K562 (cell line): ENCODE measurements around the gene GLDN. TPM values are rescaled to one million over a fixed set of nuclear protein-coding genes. Genes with fewer than 3 reads are reported as not detected.

Experiments
- ATAC-seq: fragments of 200-7000 bp; cut with Tn5 transposase; 3 replicates; pipeline ENCODE4 v1.9.1; 2020; ENCODE audit warnings: moderate library complexity
- BruUV-seq: library from RNA; stranded (reverse); fragments of 400-500 nt; replicated peaks from 2 replicates; lab custom pipeline; 2021; lab: Mats Ljungman, UMichigan
- CTCF ChIA-PET: fragments of 300-600 bp; formaldehyde crosslinking; extraction: SDS; loops from one replicate; lab custom pipeline; 2021; ENCODE audit warnings: low intra/inter-chr PET ratio; lab: Yijun Ruan, JAX
- POLR2A ChIA-PET: fragments of 300-600, 350-650 bp; sonication (Branson Sonifier 250); formaldehyde crosslinking; extraction: SDS; loops from one replicate; lab custom pipeline; 2021; ENCODE audit warnings: antibody characterized with exemption, inconsistent platforms; lab: Yijun Ruan, JAX
- DNase-seq, 4 experiments: peaks; one replicate each; pipeline versions ENCODE4 v3.0.0 to v3.0.0-alpha.2; 2011 to 2018; ENCODE audit warnings: low spot score in 3 of 4, mixed read lengths in 3 of 4; ENCODE audit errors: extremely low read depth in 1 of 4
- FAIRE-seq: peaks from 2 replicates; lab custom pipeline; 2011; peaks lifted over from hg19 to GRCh38; lab: Jason Lieb, UNC
- H2AFZ ChIP-seq: 2 replicates; pipeline ENCODE4 v1.6.0; 2011; ENCODE audit warnings: low read depth, low read length, control low read depth, inconsistent platforms
- H3K27ac ChIP-seq: fragments of 200-600 bp; 3 replicates; pipeline ENCODE4 v1.8.0; 2011; ENCODE audit warnings: low read depth, mild to moderate bottlenecking, control low read depth, inconsistent platforms, low read length, moderate library complexity, mixed read lengths; ENCODE audit errors: extremely low read depth
- H3K27me3 ChIP-seq, 2 experiments: fragments of 300-600 bp in 1 of 2; 2 replicates in 1 of 2; 3 replicates in 1 of 2; pipeline versions ENCODE4 v1.6.0 to v1.8.0; 2011; ENCODE audit warnings: inconsistent platforms in 2 of 2, low read length in 2 of 2, mild to moderate bottlenecking in 1 of 2, mixed read lengths in 1 of 2, moderate library complexity in 1 of 2; ENCODE audit not compliant: control insufficient read depth in 2 of 2, insufficient read depth in 2 of 2
- H3K36me3 ChIP-seq: fragments of 300-600 bp; 3 replicates; pipeline ENCODE4 v1.8.0; 2011; ENCODE audit warnings: mild to moderate bottlenecking, low read length, inconsistent platforms; ENCODE audit not compliant: control insufficient read depth, insufficient read depth
- H3K4me1 ChIP-seq, 2 experiments: fragments of 200-600 bp in 1 of 2; replicated peaks in 1 of 2; 2 replicates in 1 of 2; 3 replicates in 1 of 2; pipeline versions ENCODE4 v1.5.1 to v1.8.0; 2011; ENCODE audit warnings: inconsistent platforms in 2 of 2, low read length in 2 of 2, mild to moderate bottlenecking in 1 of 2, mixed read lengths in 1 of 2, moderate library complexity in 1 of 2; ENCODE audit not compliant: control insufficient read depth in 2 of 2, insufficient read depth in 2 of 2
- H3K4me2 ChIP-seq: 2 replicates; pipeline ENCODE4 v1.6.1; 2011; ENCODE audit warnings: low read length, control low read depth, inconsistent platforms, mixed read lengths; ENCODE audit not compliant: insufficient read depth
- H3K4me3 ChIP-seq: fragments of 200-600 bp; sonication (generic), shearing (Covaris generic); 2 replicates; pipeline ENCODE4 v1.5.1; 2016; ENCODE audit warnings: control low read depth, inconsistent platforms
- H3K79me2 ChIP-seq: fragments of 200-600 bp; 3 replicates; pipeline ENCODE4 v1.8.0; 2011; ENCODE audit warnings: low read length, inconsistent platforms; ENCODE audit not compliant: control insufficient read depth, insufficient read depth
- H3K9ac ChIP-seq, 2 experiments: 2 replicates each; pipeline versions ENCODE4 v1.6.0 to v1.6.1; 2011; ENCODE audit warnings: low read depth in 2 of 2, low read length in 2 of 2, control low read depth in 1 of 2, inconsistent platforms in 1 of 2, mild to moderate bottlenecking in 1 of 2, mixed read lengths in 1 of 2; ENCODE audit not compliant: insufficient read depth in 1 of 2
- H3K9me1 ChIP-seq: one replicate; pipeline ENCODE4 v1.6.0; 2011; ENCODE audit warnings: inconsistent platforms, mild to moderate bottlenecking, low read length, moderate library complexity; ENCODE audit not compliant: control insufficient read depth, insufficient read depth
- H3K9me3 ChIP-seq: replicated peaks from 2 replicates; pipeline ENCODE4 v1.5.1; 2011; ENCODE audit warnings: low read depth, low read length, inconsistent platforms; ENCODE audit not compliant: control insufficient read depth, insufficient read depth
- H4K20me1 ChIP-seq: replicated peaks from 2 replicates; pipeline ENCODE4 v1.6.1; 2011; ENCODE audit warnings: low read length, inconsistent platforms, mixed read lengths; ENCODE audit not compliant: control insufficient read depth, insufficient read depth
- PREB ChIP-seq: sonication (generic); formaldehyde crosslinking; IDR thresholded peaks from 2 replicates; pipeline ENCODE4 v1.8.1; 2023; ENCODE audit warnings: mild to moderate bottlenecking, missing genetic modification reagents
- RAD21 ChIP-seq, 2 experiments: fragments of 250-450 bp in 1 of 2; fragments of 450-650 bp in 1 of 2; sonication (Bioruptor Pico) in 1 of 2; formaldehyde crosslinking in 1 of 2; IDR thresholded peaks in 1 of 2; conservative IDR thresholded peaks in 1 of 2; 2 replicates each; pipeline versions ENCODE4 v1.4.0 to v1.8.0; 2020 to 2022; ENCODE audit warnings: mild to moderate bottlenecking in 2 of 2, moderate library complexity in 1 of 2
- RNF2 ChIP-seq: sonication (generic); IDR thresholded peaks from 2 replicates; pipeline ENCODE4 v1.6.1; 2016
- WGBS: fragments of 100-300 bp; shearing (Covaris generic); methylation state at CpG from one replicate; pipeline ENCODE4 v1.1.6; 2016; ENCODE audit warnings: low coverage, mixed read lengths; ENCODE audit not compliant: insufficient coverage; ENCODE audit errors: missing lambda C conversion rate; 5-methylcytosine and 5-hydroxymethylcytosine counted together
- in situ Hi-C: fragments of 300-500 bp; cut with MboI; formaldehyde crosslinking; loops from 4 replicates; pipeline ENCODE4 v1.15.0; 2018; ENCODE audit warnings: inconsistent platforms, mixed read lengths
- intact Hi-C: fragments of 100-400 bp; cut with micrococcal nuclease; formaldehyde crosslinking; loops from 2 replicates; pipeline ENCODE4 v1.14.2; 2022
- polyA plus RNA-seq, 8 experiments: library from polyadenylated mRNA; depleted of rRNA in 4 of 8; stranded (reverse) in 5 of 8; unstranded in 3 of 8; fragments of >200 nt; fragmentation: Nextera tagmentation in 2 of 8; fragmentation: Illumina TruSeq in 1 of 8; extraction: Ambion mirVana in 2 of 8; extraction: Trizol in 1 of 8; gene quantifications; 2 replicates each; pipeline versions ENCODE4 v1.2.1 to v1.2.3, GENCODE V29; 2011 to 2014; ENCODE audit warnings: inconsistent platforms in 1 of 8, missing spikeins in 1 of 8
- total RNA-seq, 7 experiments: library from RNA; depleted of rRNA in 6 of 7; stranded (reverse); fragments of >200 nt in 6 of 7; fragmentation: Illumina TruSeq in 2 of 7; extraction: Trizol in 2 of 7; gene quantifications; 2 replicates each; pipeline versions ENCODE4 v1.2.1 to v1.2.3, GENCODE V29; 2011 to 2021; ENCODE audit warnings: low replicate concordance in 1 of 7

GLDN gene
- total and polyA plus RNA-seq, 9 of the 15 experiments (the other 6 are each of a cell fraction or from before 2014, with no cell fraction given) = 0.05 to 0.33 (median 0.18) TPM

DNA sequence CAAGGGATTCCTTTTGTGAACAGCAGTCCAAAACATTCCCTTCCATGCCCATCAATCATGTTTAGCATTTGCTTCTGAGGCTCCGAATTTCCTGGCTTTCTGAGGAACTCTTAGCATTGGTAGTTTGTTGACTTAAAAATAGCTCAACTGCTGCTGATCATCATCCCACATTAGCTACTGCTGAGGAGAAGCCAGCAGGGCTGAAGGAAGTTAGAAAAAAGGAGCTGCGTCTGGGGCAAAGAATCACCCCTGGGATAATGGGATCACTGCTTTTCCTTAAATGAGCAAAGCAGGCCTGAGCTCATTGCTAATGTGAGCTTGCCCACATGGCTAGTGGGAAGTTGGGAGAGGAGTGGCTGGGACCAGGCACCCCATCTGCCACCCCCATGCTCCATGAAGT, 42.8 kb upstream of the GLDN start:
- H4K20me1 ChIP-seq = no peaks in the 10 kb centered on the region; the same call in 1 of the 2 replicates
- H3K4me3 ChIP-seq = no peak overlapping the region
- DNase-seq (no peak), ATAC-seq (no peak), FAIRE-seq (no peak)
- H3K9me3 ChIP-seq = no peaks in the 10 kb centered on the region
- no peaks in the 10 kb centered on the region for H3K9me1 ChIP-seq
- CTCF ChIA-PET = no interaction called here
- no peak overlapping the region for H3K4me2 ChIP-seq
- 0% methylated on average over 2 of the region's 2 CpGs for WGBS
- H3K4me1 ChIP-seq = no peaks in the 10 kb centered on the region
- in situ Hi-C loops (no loop called here), intact Hi-C loops (loop anchor here (5.0 kb wide), 1 partner anchor 84 kb away; no protein-coding TSS in a partner anchor)
- TF ChIP-seq PREB (CRISPR knock-in tag) = no peak
- BruUV-seq = no TSS peak
- POLR2A ChIA-PET = interaction anchor here (1.4 to 2.3 kb wide), 2 partner anchors 12 to 15 kb away, joined by 4 to 7 read pairs; no protein-coding TSS in a partner anchor
- no peak overlapping the region for H3K9ac ChIP-seq
- no peak overlapping the region for H2AFZ ChIP-seq
- H3K27ac ChIP-seq = no peak overlapping the region
- H3K79me2 ChIP-seq = no peaks in the 10 kb centered on the region
- H3K27me3 ChIP-seq = peaks cover 18 to 47% of the 10 kb centered on the region in 2 experiments; a peak in 4 of 5 replicates
- H3K36me3 ChIP-seq = no peaks in the 10 kb centered on the region

- Histone ChIP-seq H3K4me3 (no peak overlapping the region), H3K27ac (no peak overlapping the region), H3K27me3 (peaks cover 18 to 47% of the 10 kb centered on the region in 2 experiments; a peak in 4 of 5 replicates), H3K79me2 (no peaks in the 10 kb centered on the region), H3K36me3 (no peaks in the 10 kb centered on the region), H4K20me1 (no peaks in the 10 kb centered on the region; the same call in 1 of the 2 replicates), H3K9me3 (no peaks in the 10 kb centered on the region), H3K4me1 (no peaks in the 10 kb centered on the region), H2AFZ (no peak overlapping the region), H3K4me2 (no peak overlapping the region), H3K9me1 (no peaks in the 10 kb centered on the region), H3K9ac (no peak overlapping the region)
- ChIA-PET CTCF (no interaction called here), POLR2A (interaction anchor here (1.0 to 2.3 kb wide), 4 partner anchors 10 to 44 kb away, joined by 3 to 7 read pairs (median 4); no protein-coding TSS in a partner anchor)
- WGBS = 0% methylated on average over 5 of the region's 5 CpGs
- DNase-seq = no peak
- intact Hi-C loops = loop anchor here (5.0 kb wide), 1 partner anchor 83 kb away; no protein-coding TSS in a partner anchor
- BruUV-seq = no TSS peak
- TF ChIP-seq RAD21 (CRISPR knock-in tag; conservative IDR thresholded peaks at IDR 0.05 in 1 of 2, IDR thresholded peaks at IDR 0.05 in 1 of 2) (0 out of 4 replicates have a peak, but pooled peaks have one; percentile 18 to 21), RNF2 (no peak)
- no peak for FAIRE-seq
- ATAC-seq = no peak
- in situ Hi-C loops = no loop called here
These were observed 42.1 kb upstream of the GLDN start for GRCh38 chr15:51299187-51300015.
